Stomach (tissue), 4 donors: ENCODE measurements around the gene PDIA5.

Experiments used
- POLR2A ChIP-seq, 4 donors: fragments of 450-650 bp; IDR thresholded peaks; one replicate each; pipeline ENCODE4 v1.6.1; 2016; ENCODE audit warnings: antibody characterized with exemption in 4 of 4, control low read depth in 2 of 4, mild to moderate bottlenecking in 1 of 4, moderate library complexity in 1 of 4
- POLR2AphosphoS5 ChIP-seq, 3 donors: sonication (generic); formaldehyde crosslinking; IDR thresholded peaks; one replicate each; pipeline ENCODE4 v1.6.1; 2016; ENCODE audit warnings: antibody characterized with exemption in 3 of 3
- TF ChIP-seq, protein P1 (sequence below), 7 experiments: fragments of 450-650 bp in 4 of 7; fragments of 200-600 bp in 3 of 7; sonication (generic) in 3 of 7; IDR thresholded peaks; one replicate each; pipeline ENCODE4 v1.5.1; 2016 to 2019; ENCODE audit warnings: antibody characterized with exemption in 7 of 7, control low read depth in 2 of 7, mild to moderate bottlenecking in 1 of 7

DNA sequence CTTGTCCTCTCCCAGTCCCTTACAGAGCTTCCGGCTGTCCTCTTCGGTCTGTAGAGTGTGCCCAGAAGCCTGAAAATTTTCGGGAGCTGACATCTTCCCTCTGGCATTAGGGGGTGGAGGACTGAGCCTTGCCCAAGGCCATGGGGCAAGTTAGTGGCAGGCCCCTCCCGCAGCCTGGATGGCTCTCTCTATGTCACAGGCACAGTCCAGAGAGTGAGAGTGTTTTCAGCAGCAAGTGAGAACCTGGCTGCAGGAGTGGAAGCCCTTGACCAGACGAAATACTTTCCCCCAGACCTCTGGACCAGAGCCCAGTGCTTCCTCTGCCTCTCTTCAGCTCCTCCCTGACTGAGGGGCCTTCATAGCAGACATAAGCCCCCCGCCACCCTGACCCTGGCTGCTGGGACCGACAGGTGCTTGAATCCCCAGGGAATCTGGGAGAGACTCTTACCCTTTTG lies 84.5 kb downstream of the PDIA5 start:
- TF ChIP-seq POLR2A (IDR thresholded peaks at IDR 0.05): no peak
- TF ChIP-seq, protein P1, sequence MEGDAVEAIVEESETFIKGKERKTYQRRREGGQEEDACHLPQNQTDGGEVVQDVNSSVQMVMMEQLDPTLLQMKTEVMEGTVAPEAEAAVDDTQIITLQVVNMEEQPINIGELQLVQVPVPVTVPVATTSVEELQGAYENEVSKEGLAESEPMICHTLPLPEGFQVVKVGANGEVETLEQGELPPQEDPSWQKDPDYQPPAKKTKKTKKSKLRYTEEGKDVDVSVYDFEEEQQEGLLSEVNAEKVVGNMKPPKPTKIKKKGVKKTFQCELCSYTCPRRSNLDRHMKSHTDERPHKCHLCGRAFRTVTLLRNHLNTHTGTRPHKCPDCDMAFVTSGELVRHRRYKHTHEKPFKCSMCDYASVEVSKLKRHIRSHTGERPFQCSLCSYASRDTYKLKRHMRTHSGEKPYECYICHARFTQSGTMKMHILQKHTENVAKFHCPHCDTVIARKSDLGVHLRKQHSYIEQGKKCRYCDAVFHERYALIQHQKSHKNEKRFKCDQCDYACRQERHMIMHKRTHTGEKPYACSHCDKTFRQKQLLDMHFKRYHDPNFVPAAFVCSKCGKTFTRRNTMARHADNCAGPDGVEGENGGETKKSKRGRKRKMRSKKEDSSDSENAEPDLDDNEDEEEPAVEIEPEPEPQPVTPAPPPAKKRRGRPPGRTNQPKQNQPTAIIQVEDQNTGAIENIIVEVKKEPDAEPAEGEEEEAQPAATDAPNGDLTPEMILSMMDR (IDR thresholded peaks at IDR 0.05): no peak
- no peak for TF ChIP-seq POLR2AphosphoS5 (IDR thresholded peaks at IDR 0.05)
